GM18498 (cell line): ENCODE results near the gene RAB6A.
"Not testable (repeated sequence)": the region's sequence is repeated elsewhere in the genome, so short reads cannot be mapped to it uniquely, and the experiment has no call there.

Experiments
- ATAC-seq: cut with Tn5 transposase; IDR thresholded peaks from one replicate; pipeline ENCODE4 v1.9.1; 2021; ENCODE audit warnings: mild to moderate bottlenecking, moderate library complexity; ENCODE audit not compliant: unreplicated experiment

Gene RAB6A

DNA sequence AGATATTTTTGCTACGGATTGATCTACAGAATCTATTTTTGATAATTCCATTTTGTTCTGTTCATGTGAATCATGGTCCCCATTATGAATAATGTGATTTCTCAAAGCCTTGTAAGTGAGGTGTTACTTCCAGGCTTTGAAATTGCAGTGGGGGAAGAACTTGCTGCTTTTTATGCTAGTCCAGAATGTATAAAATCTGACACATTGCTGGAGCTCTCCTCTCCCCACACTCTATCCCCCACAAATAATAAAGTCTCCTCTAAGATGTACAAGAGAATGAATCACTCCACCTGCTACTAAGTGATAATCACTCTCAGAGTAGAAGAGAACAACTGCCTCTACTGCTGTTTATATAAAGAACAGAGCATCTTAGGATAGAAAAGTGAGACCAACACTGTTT lies 5.9 kb upstream of the RAB6A start:
- ATAC-seq: no peak

- ATAC-seq: no peak
Observed at GRCh38 chr11:73762732-73763131, 1.9 kb upstream of the RAB6A start.

DNA sequence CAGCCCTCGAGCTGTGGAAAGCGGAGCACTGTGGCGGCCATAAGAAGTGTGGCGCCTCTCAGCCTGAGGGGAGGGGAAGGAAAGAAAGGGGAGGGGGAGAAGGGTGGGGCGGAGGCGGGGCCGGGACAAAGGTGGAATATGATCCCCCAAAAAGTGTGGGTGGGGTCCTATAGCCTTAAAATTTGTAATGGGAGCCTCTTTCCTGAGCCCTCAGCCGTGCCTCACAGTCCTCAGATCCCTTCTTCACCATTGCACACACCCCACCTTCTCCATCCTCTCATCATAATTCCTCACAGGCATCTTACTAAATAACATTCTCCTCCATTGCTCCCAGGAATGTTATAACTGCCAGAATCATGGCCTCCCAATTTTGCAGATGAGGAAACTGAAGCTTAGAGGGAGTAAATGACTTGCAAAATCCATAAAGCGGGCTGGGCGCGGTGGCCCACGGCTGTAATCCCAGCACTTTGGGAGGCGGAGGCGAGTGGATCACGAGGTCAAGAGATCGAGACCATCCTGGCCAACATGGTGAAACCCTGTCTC lies 600 bp upstream of the RAB6A start:
- ATAC-seq: peak; percentile 17

DNA sequence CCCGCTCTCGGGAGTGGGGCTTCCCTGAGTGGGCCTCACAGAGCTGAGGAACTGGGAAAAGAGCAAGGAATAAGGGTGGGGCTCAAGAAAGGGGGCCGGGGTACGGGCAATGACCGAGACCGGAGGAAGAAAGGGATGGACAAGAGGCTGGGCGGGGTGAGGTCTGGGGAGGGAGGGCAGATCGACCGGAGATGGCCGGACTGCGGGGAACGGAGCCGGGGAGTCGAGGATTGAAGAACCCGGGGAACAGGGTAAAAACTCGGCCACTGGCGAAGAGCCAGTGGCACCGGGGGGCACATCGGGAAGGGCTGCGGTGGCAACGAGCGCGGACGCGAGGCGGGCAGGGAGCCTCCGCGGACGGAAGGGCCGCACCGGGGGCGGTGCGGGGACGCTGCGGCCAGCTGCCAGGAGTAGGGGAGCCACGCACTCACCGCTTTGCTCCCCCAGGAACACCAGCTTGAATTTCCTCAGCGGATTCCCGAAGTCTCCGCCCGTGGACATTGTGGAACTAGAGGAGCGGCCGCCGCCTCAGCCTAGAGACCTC lies 667 bp downstream of the RAB6A start:
- ATAC-seq: peak; percentile 5

GRCh38 chr11:73759610-73760134 lies 1.2 kb downstream of the RAB6A start:
- no peak for ATAC-seq

- ATAC-seq: no peak
Observed at GRCh38 chr11:73758451-73758850, 2.4 kb downstream of the RAB6A start.

GRCh38 chr11:73757598-73757997 lies 3.3 kb downstream of the RAB6A start:
- no peak for ATAC-seq

- ATAC-seq: no peak
Observed at GRCh38 chr11:73755670-73756069, 5.2 kb downstream of the RAB6A start.

GRCh38 chr11:73753938-73754337 lies 6.9 kb downstream of the RAB6A start:
- ATAC-seq: no peak

- no peak for ATAC-seq
Observed at GRCh38 chr11:73752903-73753302, 8.0 kb downstream of the RAB6A start.

GRCh38 chr11:73752216-73752867 lies 8.5 kb downstream of the RAB6A start:
- ATAC-seq: no peak

- not testable (repeated sequence) for ATAC-seq
Observed at GRCh38 chr11:73750862-73751261, 10.0 kb downstream of the RAB6A start.

- no peak for ATAC-seq
Observed at GRCh38 chr11:73750228-73750627, 10.6 kb downstream of the RAB6A start.

DNA sequence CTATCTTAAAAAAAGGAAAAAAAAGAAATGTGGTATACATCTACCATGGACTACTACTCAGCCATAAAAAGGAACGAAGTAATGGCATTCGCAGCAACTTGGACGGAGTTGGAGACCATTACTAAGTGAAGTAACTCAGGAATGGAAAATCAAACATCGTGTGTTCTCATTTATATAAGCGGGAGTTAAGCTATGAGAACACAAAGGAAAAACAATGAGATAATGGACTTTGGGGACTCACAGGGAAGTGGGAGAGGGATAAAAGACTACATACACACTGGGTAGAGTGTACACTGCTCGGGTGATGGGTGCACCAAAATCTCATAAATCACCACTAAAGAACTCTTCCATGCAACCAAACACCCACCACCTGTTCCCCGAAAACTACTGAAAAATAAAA lies 11.8 kb downstream of the RAB6A start:
- no peak for ATAC-seq

DNA sequence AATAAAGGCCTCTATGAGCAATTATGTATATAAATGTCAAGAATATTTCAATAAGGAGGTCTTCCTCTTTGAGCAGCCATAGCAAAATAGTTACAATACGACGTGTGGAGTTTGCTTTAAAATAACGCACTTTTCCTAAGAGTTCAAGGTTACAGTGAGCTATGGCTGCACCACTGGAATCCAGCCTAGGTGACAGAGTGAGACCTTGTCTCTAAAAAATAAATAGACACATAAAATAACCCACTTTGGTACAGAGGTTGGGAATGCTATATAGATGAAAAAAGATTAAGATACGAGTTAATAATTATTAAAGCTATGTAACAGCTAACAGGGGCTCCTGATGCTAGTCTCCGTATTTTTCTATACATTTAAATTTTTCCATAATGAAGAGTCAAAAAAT lies 12.6 kb downstream of the RAB6A start:
- ATAC-seq: no peak

- no peak for ATAC-seq
Observed at GRCh38 chr11:73747762-73748161, 13.1 kb downstream of the RAB6A start.

DNA sequence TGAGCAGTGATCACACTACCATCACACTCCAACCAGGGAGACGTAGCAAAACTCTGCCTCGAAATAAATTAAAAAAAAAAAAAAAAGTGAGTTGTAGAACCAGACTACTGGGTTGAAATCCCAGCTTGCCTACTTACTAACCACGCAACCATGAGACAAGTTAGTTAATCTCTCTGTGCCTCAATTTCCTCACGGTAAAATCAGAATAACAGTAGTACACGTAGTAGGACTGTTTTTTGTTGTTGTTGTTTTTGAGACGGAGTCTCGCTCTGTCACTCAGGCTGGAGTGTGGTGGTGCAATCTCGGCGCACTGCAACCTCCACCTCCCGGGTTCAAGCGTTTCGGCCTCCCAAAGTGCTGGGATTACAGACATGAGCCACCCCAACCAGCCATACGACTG lies 14.2 kb downstream of the RAB6A start:
- ATAC-seq: no peak

GRCh38 chr11:73743045-73743444 lies 17.8 kb downstream of the RAB6A start:
- no peak for ATAC-seq

DNA sequence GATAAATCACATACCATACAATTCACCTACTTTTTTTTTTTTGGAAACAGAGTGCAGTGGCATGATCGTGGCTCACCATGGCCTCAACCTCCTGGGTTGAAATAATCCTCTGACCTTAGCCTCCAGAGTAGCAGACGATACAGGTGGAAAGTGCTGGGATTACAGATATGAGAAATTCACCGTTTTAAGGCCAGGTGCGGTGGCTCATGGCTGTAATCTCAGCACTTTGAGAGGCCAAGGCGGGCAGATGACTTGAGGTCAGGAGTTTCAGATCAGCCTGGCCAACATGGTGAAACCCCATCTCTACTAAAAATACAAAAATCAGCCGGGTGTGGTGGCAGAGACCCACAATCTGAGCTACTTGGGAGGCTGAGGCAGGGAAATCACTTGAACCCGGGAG lies 24.9 kb downstream of the RAB6A start:
- ATAC-seq: not testable (repeated sequence)

DNA sequence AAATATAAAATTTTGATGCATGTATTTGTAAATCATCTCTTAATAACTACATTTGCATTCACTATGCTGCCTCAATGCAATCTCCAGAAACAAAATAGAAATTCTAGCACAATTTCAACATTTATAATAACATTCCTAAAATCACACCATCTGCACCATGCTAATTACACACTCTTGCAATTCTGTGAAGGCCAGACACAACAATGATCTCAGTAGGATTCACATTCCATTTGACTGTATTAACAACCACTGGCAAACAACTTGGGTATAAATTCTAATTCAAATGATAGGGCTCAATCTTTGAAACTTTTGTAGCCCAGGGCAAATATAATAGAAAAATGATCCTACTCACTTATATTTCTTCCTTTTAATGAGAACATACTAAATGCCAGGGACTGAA lies 25.9 kb downstream of the RAB6A start:
- ATAC-seq: no peak

DNA sequence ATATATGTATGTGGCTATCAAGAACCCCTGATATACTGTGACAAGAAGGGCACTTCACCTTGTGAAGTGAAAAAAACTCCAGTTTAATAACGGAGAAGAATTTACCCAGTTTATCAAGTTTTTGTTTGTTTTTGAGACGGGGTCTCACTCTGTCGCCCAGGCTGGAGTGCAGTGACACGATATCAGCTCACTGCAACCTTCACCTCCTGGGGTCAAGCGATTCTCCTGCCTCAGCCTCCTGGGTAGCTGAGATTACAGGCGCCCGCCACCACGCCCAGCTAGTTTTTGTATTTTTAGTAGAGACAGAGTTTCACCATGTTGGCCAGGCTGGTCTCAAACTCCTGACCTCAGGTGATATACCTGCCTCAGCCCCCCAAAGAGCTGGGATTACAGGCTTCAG lies 26.9 kb downstream of the RAB6A start:
- not testable (repeated sequence) for ATAC-seq

DNA sequence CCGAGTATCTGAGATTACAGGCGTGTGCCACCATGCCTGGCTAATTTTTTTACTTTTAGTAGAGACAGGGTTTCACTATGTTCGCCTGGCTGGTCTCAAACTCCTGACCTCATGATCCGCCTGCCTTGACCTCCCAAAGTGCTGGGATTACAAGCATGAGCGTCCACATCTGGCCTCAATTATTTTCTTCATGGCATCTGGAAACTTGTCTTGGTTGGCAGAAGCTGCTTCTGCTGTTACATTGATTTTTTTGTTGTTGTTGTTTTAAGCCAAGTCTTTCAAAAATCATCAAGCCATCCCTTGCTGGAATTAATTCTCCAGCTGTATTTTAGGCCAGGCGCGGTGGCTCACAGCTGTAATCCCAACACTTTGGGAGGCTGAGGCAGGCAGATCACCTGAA lies 27.9 kb downstream of the RAB6A start:
- ATAC-seq: not testable (repeated sequence)
